Glomerular endothelial cell (primary cell): ENCODE data around the gene SKAP1. TPM values are rescaled to one million over a fixed set of nuclear protein-coding genes. Genes with fewer than 3 reads are reported as not detected.

Experiments used
- DNase-seq: peaks from one replicate; pipeline ENCODE4 v3.0.0-alpha.2; 2011; ENCODE audit warnings: low read depth, low spot score; ENCODE audit errors: extremely low read depth
- total RNA-seq: library from RNA; depleted of rRNA; stranded (reverse); fragments of >200 nt; gene quantifications from 2 replicates; pipeline ENCODE4 v1.2.3, GENCODE V29; 2015

SKAP1 gene
- total RNA-seq, 1 donor from 2014 or later: 0.99 TPM

- no peak for DNase-seq
These were observed 345.1 kb downstream of the SKAP1 start for GRCh38 chr17:48084932-48085331.

Other genes starting within 250 kb of the SKAP1 start
- not detected in 2 replicates for gene HOXB1, start 100.8 kb upstream of the SKAP1 start, total RNA-seq
- gene HOXB2, start 114.9 kb upstream of the SKAP1 start, total RNA-seq: 16.6 and 39.7 TPM in 2 replicates
- gene HOXB4, start 148.1 kb upstream of the SKAP1 start, total RNA-seq: 7.9 and 10.3 TPM in 2 replicates
- gene HOXB3, start 160.0 kb upstream of the SKAP1 start, total RNA-seq: 17.7 and 48.0 TPM in 2 replicates
- 2.4 and 7.4 TPM in 2 replicates for gene HOXB5, start 163.6 kb upstream of the SKAP1 start, total RNA-seq
- 48.2 and 51.0 TPM in 2 replicates for gene HOXB6, start 174.8 kb upstream of the SKAP1 start, total RNA-seq
- 39.4 and 44.7 TPM in 2 replicates for gene HOXB7, start 180.8 kb upstream of the SKAP1 start, total RNA-seq
- 27.0 and 31.7 TPM in 2 replicates for gene HOXB8, start 185.1 kb upstream of the SKAP1 start, total RNA-seq
- 14.5 and 16.7 TPM in 2 replicates for gene HOXB9, start 196.1 kb upstream of the SKAP1 start, total RNA-seq